ENCODE measurements around the gene LRP5. TPM values are rescaled to one million over a fixed set of nuclear protein-coding genes. Genes with fewer than 3 reads are reported as not detected.

Gene LRP5
- total RNA-seq, 1 experiment from 2014 or later = 67.0 TPM

DNA sequence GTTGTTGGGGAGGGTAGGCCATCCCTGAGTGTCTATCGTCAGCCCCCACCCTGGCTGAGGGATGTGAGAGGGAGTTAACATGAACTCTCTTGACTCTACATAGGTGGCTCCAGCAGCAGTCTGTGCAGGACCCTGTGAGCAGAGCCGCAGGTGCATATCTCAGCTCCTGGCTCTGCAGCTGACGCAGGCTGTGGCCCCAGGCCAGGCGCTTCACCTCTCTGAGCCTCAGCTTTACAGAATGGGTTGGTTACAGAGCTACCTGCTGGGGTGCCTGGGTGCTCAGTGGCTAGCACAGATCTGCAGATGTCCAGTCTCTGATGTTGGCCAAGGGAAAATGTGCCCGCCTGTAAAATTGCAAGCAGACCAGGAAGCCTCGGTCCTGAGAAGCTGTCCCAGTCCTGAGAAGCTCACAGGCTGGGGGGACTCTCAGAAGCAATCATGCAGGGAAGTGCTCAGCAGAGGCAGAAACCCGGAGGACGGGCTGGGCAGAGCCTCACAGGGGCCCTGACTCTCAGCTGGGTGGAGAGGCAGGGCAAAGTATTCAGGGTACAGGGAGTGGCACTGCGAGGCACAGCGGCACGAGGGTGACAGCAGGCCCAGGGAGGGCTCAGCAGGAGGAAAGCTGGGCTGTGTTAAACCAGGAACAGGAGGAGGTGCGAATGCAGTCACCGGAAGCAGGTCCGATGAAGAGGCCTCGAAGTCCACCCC, 15.9 kb upstream of the LRP5 start:
- DNase-seq (ENCODE audit: low spot score) = no peak
- ChIA-PET CTCF (interaction anchor here (0.5 to 1.5 kb wide), 3 partner anchors 23 to 88 kb away, joined by 4 to 6 read pairs (median 5); no protein-coding TSS in a partner anchor), POLR2A (ENCODE audit: low non-redundant PET) (no interaction called here)
- Histone ChIP-seq H3K4me1 (ENCODE audit: insufficient read depth, low read length, poor library complexity, severe bottlenecking) (no peaks in the 10 kb centered on the region), H3K4me3 (ENCODE audit: low read depth, low read length, poor library complexity, severe bottlenecking) (no peak overlapping the region), H3K27ac (ENCODE audit: low read depth, low read length, poor library complexity, severe bottlenecking) (no peak overlapping the region), H3K36me3 (ENCODE audit: insufficient read depth, low read length, poor library complexity, severe bottlenecking) (no peaks in the 10 kb centered on the region), H3K9me3 (ENCODE audit: low read depth, low read length, poor library complexity, severe bottlenecking) (no peaks in the 10 kb centered on the region), H3K27me3 (replicated peaks; ENCODE audit: insufficient read depth, low read depth, low read length, poor library complexity) (no peaks in the 10 kb centered on the region)
- no TSS peak for BruUV-seq (replicated peaks)
- intact Hi-C loops (cut with micrococcal nuclease; ENCODE audit: unreplicated experiment) = loop anchor here (1.0 to 2.0 kb wide), 2 partner anchors 26 to 39 kb away; partner anchors contain the start of gene C11orf24
- TF ChIP-seq, protein P1, sequence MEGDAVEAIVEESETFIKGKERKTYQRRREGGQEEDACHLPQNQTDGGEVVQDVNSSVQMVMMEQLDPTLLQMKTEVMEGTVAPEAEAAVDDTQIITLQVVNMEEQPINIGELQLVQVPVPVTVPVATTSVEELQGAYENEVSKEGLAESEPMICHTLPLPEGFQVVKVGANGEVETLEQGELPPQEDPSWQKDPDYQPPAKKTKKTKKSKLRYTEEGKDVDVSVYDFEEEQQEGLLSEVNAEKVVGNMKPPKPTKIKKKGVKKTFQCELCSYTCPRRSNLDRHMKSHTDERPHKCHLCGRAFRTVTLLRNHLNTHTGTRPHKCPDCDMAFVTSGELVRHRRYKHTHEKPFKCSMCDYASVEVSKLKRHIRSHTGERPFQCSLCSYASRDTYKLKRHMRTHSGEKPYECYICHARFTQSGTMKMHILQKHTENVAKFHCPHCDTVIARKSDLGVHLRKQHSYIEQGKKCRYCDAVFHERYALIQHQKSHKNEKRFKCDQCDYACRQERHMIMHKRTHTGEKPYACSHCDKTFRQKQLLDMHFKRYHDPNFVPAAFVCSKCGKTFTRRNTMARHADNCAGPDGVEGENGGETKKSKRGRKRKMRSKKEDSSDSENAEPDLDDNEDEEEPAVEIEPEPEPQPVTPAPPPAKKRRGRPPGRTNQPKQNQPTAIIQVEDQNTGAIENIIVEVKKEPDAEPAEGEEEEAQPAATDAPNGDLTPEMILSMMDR (conservative IDR thresholded peaks at IDR 0.05; ENCODE audit: low read depth, low read length) = no peak
- no peak for TF ChIP-seq EZH2 (IDR thresholded peaks at IDR 0.05; ENCODE audit: borderline replicate concordance, low read depth, low read length, poor library complexity, severe bottlenecking)

DNA sequence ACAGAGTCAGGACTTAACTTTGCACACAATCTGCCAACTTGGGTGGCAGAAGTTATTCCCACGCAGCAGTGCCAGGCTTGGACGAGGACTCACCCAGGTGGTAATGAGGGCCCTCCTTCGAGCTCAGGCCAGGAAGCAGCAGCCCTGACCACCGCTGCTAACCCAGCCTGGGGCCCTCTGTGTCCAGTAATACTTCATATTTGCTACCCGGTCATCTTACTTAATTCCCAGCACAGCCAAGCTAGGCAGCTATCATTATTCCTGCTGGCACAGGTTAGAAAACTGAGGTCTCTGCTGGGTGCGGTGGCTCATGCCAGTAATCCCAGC, 15.4 kb upstream of the LRP5 start:
- BruUV-seq (replicated peaks) = no TSS peak
- no peaks in the 10 kb centered on the region for H3K36me3 ChIP-seq (ENCODE audit: insufficient read depth, low read length, poor library complexity, severe bottlenecking)

DNA sequence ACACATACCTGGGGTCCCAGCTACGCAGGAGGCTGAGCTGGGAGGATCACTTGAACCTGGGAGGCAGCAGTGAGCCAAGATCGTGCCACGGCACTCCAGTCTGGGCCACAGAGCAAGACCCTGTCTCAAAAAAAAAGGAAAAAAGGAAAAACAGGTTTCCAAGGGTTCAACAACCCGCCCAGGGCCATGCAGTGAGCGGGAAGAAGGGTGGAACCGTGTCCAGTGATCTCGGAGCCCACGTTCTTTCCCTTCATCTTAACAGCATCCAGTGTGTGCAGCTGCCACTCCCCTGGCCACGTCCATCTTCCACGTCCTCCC, 14.9 kb upstream of the LRP5 start:
- no peak overlapping the region for H3K27ac ChIP-seq (ENCODE audit: low read depth, low read length, poor library complexity, severe bottlenecking)
- no peaks in the 10 kb centered on the region for H3K4me1 ChIP-seq (ENCODE audit: insufficient read depth, low read length, poor library complexity, severe bottlenecking)
- DNase-seq (ENCODE audit: low spot score) = no peak
- H3K4me3 ChIP-seq (ENCODE audit: low read depth, low read length, poor library complexity, severe bottlenecking) = no peak overlapping the region
- no peaks in the 10 kb centered on the region for H3K36me3 ChIP-seq (ENCODE audit: insufficient read depth, low read length, poor library complexity, severe bottlenecking)
- POLR2A ChIA-PET (ENCODE audit: low non-redundant PET) = no interaction called here
- H3K27me3 ChIP-seq (replicated peaks; ENCODE audit: insufficient read depth, low read depth, low read length, poor library complexity) = no peaks in the 10 kb centered on the region
- intact Hi-C loops (cut with micrococcal nuclease; ENCODE audit: unreplicated experiment) = loop anchor here (1.0 to 2.0 kb wide), 2 partner anchors 27 to 40 kb away; partner anchors contain the start of gene C11orf24
- TF ChIP-seq, protein P1 (conservative IDR thresholded peaks at IDR 0.05; ENCODE audit: low read depth, low read length) = no peak
- no TSS peak for BruUV-seq (replicated peaks)
- CTCF ChIA-PET = interaction anchor here (2.0 kb wide), 1 partner anchor 40 kb away, joined by 7 read pairs; no protein-coding TSS in a partner anchor
- no peaks in the 10 kb centered on the region for H3K9me3 ChIP-seq (ENCODE audit: low read depth, low read length, poor library complexity, severe bottlenecking)

More for the DNA sequence above, 15.4 kb upstream of the LRP5 start:
- intact Hi-C loops (cut with micrococcal nuclease; ENCODE audit: unreplicated experiment) = loop anchor here (1.0 to 2.0 kb wide), 2 partner anchors 26 to 40 kb away; partner anchors contain the start of gene C11orf24
- Histone ChIP-seq H3K27me3 (replicated peaks; ENCODE audit: insufficient read depth, low read depth, low read length, poor library complexity) (no peaks in the 10 kb centered on the region), H3K27ac (ENCODE audit: low read depth, low read length, poor library complexity, severe bottlenecking) (no peak overlapping the region), H3K9me3 (ENCODE audit: low read depth, low read length, poor library complexity, severe bottlenecking) (no peaks in the 10 kb centered on the region), H3K4me1 (ENCODE audit: insufficient read depth, low read length, poor library complexity, severe bottlenecking) (no peaks in the 10 kb centered on the region), H3K4me3 (ENCODE audit: low read depth, low read length, poor library complexity, severe bottlenecking) (no peak overlapping the region)
- CTCF ChIA-PET = interaction anchor here (0.6 to 1.5 kb wide), 2 partner anchors 60 to 88 kb away, joined by 4 to 5 read pairs; no protein-coding TSS in a partner anchor
- POLR2A ChIA-PET (ENCODE audit: low non-redundant PET) = no interaction called here
- no peak for DNase-seq (ENCODE audit: low spot score)
- no peak for TF ChIP-seq EZH2 (IDR thresholded peaks at IDR 0.05; ENCODE audit: borderline replicate concordance, low read depth, low read length, poor library complexity, severe bottlenecking)
- TF ChIP-seq, protein P1 (conservative IDR thresholded peaks at IDR 0.05; ENCODE audit: low read depth, low read length) = no peak
